ENCODE data around the gene HRAS.
"Not testable (repeated sequence)": the region's sequence is repeated elsewhere in the genome, so short reads cannot be mapped to it uniquely, and the experiment has no call there.

Gene HRAS

DNA sequence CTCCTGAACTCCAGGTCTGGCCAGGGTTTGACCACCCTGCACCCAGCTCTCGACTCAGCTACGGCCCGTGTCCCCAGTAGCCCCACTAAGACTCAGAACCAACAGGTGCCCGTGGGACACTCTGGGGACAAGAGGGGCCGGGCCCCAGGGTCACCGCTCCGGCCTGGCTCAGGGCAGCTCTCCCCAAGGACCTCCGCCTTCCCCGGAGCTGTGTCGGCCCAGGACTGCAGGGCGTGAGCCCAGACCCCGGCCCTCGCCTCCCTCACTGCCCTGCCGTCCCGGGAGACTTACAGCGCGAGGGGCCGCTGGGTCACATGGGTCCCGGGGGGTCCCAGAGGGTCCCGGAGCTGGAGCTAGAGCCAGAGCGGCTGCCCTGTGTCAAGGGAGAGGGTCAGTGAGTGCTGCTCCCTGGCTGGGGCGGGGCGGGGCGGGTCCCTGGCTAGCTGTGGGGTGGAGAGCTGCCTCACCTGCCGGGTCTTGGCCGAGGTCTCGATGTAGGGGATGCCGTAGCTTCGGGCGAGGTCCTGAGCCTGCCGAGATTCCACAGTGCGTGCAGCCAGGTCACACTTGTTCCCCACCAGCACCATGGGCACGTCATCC is 2.3 kb downstream of the HRAS start:
- no peak for DNase-seq (ENCODE audit: low spot score)

GRCh38 chr11:532527-532985 is 2.8 kb downstream of the HRAS start:
- no peak for DNase-seq (ENCODE audit: low spot score)

- DNase-seq (ENCODE audit: low spot score) = no peak
These were observed 3.4 kb downstream of the HRAS start for GRCh38 chr11:531919-532526.

DNA sequence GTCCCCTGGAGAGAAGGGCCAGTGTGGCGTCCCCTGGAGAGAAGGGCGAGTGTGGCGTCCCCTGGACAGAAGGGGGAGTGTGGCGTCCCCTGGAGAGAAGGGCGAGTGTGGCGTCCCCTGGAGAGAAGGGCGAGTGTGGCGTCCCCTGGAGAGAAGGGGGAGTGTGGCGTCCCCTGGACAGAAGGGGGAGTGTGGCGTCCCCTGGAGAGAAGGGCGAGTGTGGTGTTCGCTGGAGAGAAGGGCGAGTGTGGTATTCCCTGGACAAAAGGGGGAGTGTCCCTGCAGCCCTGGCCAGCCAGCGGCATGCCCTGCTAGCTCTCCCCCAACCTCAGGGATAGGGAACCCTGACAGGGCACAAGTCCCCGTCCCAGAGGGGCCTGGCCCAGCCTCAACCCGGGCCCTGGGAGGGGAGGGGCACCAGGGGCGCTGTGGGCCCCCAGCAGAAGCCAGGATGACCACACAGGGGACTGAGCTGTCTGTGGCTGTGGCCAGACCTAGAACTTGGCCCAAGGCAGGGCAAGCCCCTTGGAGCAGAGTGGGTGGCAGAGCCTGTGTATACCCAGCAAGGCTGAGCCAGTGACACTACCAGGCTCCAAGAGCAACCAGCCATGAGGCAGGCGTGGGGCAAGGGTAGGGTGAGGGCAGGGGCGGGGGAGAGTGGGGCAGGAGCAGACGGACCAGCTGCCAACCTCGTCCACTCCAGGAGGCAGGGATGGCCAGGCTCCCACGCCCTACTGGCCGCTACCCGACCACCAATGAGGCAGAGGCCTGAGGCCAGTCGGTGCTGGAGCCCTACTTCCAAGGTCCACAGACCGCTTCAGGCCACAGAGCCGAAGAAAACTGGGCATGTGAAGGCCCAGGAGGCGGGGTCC is 4.2 kb downstream of the HRAS start:
- DNase-seq (ENCODE audit: low spot score) = no peak

DNA sequence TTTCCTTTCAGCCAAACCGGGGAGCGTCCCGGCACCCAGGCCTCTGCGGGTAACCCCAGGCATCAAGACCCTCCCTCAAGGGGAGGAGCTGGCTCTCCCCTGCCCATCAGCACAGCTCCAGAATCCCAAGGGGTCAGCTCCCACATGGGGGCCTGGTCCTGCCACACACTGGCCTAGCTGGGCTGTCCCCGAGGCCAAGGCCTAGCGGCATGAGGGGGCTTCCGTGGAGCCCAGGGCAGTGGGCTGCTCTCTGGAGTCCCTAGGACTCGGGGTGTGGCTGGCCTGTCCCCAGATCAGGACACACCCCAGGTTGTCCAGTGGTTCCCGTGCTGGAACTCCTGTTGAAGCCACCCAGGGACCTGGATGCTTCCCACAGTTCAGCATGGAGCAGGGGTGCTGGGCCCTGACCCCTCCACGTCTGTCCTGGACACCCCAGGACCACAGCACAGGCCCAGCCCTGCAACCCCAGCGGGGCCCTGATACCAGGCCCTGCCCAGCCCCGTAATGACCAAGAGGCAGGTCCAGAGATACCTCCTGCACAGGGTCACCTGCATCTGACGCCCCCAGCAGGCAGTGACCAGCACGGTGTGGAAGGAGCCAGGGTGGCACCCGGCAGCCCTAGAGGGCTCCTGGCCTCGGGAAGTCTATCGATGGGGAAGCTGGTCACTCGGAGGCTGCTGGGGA is 5.5 kb downstream of the HRAS start:
- DNase-seq (ENCODE audit: low spot score) = no peak

DNA sequence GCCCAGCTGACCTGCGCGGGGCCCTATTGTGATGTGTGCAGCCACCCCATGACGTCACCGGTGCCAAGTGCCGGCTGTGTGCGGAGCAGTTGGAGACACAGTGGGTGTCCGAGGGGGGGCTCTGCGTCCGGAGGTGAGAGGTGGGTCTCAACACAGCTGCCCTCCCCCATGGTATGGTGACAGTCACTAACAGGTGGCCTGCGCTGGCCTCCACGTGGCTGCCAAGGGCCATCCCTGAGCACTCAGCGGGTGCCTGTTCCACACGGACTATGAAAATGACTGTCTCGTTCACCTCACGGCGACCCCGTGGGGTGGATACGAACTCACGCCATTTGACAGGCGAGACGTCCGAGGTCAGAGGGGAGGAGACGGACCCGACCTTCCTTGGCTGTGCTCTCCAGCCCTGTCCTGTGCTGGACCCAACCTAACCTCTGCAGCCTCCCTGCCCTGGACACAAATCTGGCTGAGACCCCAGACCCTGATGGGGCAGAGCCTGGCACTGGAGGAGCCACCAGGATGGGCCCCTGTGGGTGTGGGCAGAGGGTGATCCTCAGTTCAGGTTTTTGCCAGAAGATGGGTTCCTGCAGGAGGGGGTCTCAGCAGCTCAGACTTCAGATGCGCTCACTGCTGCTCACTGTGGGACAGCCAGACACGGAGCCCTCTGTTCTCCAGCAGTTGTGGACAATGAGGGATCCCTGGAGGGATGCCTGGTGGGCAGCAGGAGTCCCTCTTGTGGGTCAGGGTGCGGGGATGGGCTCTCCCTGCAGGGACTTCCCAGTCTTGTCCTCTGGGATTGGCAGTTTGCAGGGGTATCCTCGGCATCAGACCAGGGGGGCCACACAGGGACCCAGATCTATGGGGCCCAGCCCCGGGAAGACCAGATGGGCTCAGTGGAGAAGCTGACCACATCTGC is 6.3 kb downstream of the HRAS start:
- DNase-seq (ENCODE audit: low spot score) = no peak

GRCh38 chr11:528166-528814 is 7.1 kb downstream of the HRAS start:
- DNase-seq (ENCODE audit: low spot score) = no peak

GRCh38 chr11:526192-526591 is 9.2 kb downstream of the HRAS start:
- no peak for DNase-seq (ENCODE audit: low spot score)

GRCh38 chr11:521177-521688 is 14.1 kb downstream of the HRAS start:
- DNase-seq (ENCODE audit: low spot score) = no peak

DNA sequence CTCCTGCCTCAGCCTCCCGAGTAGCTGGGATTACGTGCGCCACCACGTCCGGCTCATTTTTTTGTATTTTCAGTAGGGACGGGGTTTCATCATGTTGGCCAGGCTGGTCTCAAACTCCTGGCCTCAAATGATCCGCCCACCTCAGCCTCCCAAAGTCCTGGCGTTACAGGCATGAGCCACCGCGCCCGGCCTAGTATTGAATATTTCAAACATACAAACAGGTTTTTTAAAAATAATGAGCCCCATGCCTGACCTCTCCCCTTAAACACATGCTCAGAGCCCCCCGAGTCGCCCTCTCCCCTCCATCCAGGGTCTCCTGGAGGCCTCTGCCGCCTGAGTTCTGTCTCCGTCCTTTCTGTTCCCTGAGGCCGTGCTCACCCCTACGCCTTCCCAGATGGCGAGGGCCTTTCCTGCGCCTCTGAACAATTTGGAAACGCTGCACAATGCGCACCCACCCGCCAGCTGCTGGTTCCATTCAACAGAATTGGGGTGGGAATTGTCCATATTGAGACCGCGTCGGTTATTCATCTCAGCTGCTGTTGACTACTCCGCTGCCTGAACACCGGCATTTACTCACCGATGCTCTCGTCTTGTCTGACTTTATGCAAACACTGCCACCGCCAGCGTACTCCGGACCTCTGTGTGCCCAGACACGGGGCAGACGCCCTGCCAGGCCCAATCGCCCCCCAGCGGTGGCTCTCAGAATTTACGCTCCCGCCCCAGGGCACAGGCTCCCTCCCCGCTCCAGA is 14.8 kb downstream of the HRAS start:
- DNase-seq (ENCODE audit: low spot score) = no peak

DNA sequence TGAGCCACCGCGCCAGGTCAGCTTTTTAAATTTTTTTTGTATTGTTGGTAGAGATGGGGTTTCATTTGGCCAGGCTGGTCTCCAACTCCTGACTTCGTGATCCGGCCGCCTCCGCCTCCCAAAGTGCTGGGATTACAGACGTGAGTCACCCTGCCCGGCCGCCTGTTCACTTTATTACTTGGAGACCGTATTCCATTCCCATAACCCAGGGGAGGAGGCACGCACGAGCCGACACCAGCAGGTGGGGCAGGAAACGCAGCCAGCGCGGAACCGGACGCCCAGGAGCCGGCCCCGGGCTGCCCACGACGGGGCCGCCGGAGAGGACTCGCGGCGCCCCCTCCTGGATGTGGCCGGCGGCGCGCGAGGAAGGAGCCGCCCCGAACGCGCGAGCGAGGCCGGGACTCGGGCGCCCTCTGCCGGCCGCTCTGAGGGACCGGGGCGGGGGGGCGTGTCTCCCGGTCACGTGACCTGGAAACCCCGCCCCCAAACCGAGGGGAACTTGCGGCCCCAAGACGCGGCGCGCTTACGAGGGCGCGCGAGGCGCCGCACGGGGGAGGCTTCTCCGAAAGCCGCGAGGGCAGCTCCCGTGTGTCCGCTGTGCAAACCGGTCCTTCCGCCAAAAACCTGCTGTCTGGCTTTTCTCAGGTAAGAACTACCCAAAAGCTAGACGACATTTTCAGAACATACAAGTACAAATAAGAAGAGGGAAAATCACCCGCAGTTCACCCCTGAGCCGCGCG is 16.7 kb downstream of the HRAS start:
- DNase-seq (ENCODE audit: low spot score) = peak; percentile 92

DNA sequence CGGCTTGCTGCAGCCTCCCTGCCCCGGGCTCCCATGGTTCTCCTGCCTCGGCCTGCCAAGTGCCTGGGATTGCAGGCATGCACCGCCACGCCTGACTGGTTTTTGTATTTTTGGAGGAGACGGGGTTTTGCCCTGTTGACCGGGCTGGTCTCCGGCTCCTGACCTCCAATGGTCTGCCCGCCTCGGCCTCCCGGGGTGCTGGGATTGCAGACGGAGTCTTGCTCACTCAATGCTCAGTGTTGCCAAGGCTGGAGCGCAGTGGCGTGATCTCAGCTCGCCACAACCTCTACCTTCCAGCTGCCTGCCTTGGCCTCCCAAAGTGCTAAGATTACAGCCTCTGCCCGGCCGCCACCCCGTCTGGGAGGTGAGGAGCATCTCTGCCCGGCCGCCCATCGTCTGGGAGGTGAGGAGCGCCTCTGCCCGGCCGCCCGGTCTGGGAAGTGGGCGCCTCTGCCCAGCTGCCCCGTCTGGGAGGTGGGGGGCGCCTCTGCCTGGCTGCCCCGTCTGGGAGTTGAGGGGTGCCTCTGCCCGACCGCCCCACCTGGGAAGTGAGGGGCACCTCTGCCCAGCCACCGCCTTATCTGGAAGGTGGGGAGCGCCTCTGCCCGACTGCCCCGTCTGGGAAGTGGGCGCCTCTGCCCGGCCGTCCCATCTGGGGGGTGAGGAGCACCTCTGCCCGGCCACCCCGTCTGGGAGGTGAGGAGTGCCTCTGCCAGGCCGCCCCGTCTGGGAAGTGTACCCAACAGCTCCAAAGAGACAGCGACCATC is 18.3 kb downstream of the HRAS start:
- DNase-seq (ENCODE audit: low spot score) = not testable (repeated sequence)

GRCh38 chr11:516400-516799 is 19.0 kb downstream of the HRAS start:
- DNase-seq (ENCODE audit: low spot score) = no peak

- DNase-seq (ENCODE audit: low spot score) = no peak
These were observed 20.2 kb downstream of the HRAS start for GRCh38 chr11:515131-515530.

DNA sequence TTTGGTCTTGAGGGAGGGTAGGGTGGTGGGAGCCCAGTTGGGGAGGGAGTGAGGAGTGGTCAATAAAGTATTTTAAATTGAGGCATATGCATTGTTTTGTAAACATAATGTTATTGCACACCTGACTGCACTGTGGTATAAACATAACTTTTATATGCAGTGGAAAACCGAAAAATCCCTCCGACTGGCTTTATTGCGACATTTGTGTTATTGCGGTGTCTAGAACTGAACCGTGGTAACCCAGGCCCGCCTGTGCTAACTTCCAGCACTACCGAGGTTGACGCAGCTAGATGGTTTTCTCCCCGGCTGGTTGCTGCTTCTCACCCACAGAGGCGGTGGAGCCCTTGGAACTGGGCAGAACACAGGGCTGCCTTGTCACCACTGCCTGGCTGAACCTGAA is 20.8 kb downstream of the HRAS start:
- no peak for DNase-seq (ENCODE audit: low spot score)

- no peak for DNase-seq (ENCODE audit: low spot score)
These were observed 22.4 kb downstream of the HRAS start for GRCh38 chr11:512761-513595.

DNA sequence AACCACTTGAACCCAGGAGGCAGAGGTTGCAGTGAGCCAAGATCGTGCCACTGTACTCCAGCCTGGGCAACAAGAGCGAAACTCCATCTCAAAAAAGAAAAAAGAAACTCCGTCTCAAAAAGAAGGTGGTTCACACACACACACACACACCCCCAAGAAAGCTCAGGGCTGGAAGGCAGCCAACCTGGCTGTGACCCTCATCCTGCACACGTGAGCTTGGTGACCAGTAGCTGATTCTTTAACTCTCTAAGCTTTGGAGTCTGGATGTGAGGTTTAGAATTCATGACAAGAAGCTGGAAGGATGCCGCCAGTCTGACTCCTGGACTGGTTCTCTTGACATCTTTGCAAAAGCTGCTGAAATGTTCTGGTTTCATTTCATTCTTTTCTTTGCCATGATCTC is 26.4 kb downstream of the HRAS start:
- no peak for DNase-seq (ENCODE audit: low spot score)
